OCI-LY7 (cell line): ENCODE results near the gene MED26. TPM values are rescaled to one million over a fixed set of nuclear protein-coding genes. Genes with fewer than 3 reads are reported as not detected.

Source experiments
- BruUV-seq: library from RNA; stranded (reverse); fragments of 400-500 nt; replicated peaks from 2 replicates; lab custom pipeline; 2021; lab: Mats Ljungman, UMichigan
- CTCF ChIA-PET: fragments of 300-600 bp; sonication (Branson Sonifier 250); formaldehyde crosslinking; loops from one replicate; lab custom pipeline; 2022; ENCODE audit warnings: antibody characterized with exemption; ENCODE audit not compliant: unreplicated experiment; lab: Charles Lee
- POLR2A ChIA-PET: fragments of 300-600 bp; sonication (Branson Sonifier 250); formaldehyde crosslinking; loops from one replicate; lab custom pipeline; 2022; ENCODE audit warnings: antibody characterized with exemption; lab: Charles Lee
- DNase-seq: peaks from one replicate; pipeline ENCODE4 v3.0.0-alpha.2; 2015; ENCODE audit warnings: low spot score
- H2AFZ ChIP-seq: fragments of 200-600 bp; sonication (generic), shearing (Covaris generic); 2 replicates; pipeline ENCODE4 v1.6.1; 2014; ENCODE audit warnings: mild to moderate bottlenecking, antibody characterized with exemption, low read length, moderate library complexity
- H3K27ac ChIP-seq: fragments of 200-600 bp; sonication (generic); 2 replicates; pipeline ENCODE4 v1.5.1; 2014; ENCODE audit warnings: mixed run types, low read depth, mild to moderate bottlenecking, moderate library complexity, low read length, inconsistent platforms; ENCODE audit not compliant: poor library complexity, severe bottlenecking
- H3K36me3 ChIP-seq: fragments of 200-600 bp; sonication (generic); 2 replicates; pipeline ENCODE4 v1.6.1; 2014; ENCODE audit warnings: mild to moderate bottlenecking, antibody characterized with exemption, low read length, moderate library complexity, mixed read lengths; ENCODE audit not compliant: insufficient read depth
- H3K4me1 ChIP-seq: fragments of 200-600 bp; sonication (generic); 2 replicates; pipeline ENCODE4 v1.5.1; 2014; ENCODE audit warnings: mild to moderate bottlenecking, low read length; ENCODE audit not compliant: insufficient read depth, poor library complexity, severe bottlenecking
- H3K4me2 ChIP-seq: fragments of 200-600 bp; sonication (generic); 2 replicates; pipeline ENCODE4 v1.6.1; 2014; ENCODE audit warnings: mild to moderate bottlenecking, low read length
- H3K4me3 ChIP-seq: fragments of 200-600 bp; sonication (generic); 2 replicates; pipeline ENCODE4 v1.5.1; 2014; ENCODE audit warnings: mild to moderate bottlenecking, low read depth, low read length; ENCODE audit not compliant: poor library complexity, severe bottlenecking
- H3K79me2 ChIP-seq: fragments of 200-600 bp; sonication (generic); 2 replicates; pipeline ENCODE4 v1.6.1; 2016; ENCODE audit warnings: low read depth, mild to moderate bottlenecking, low read length, moderate library complexity, mixed read lengths; ENCODE audit not compliant: insufficient read depth
- H3K9me2 ChIP-seq: fragments of 200-600 bp; sonication (generic); 2 replicates; pipeline ENCODE4 v1.6.1; 2016; ENCODE audit warnings: mild to moderate bottlenecking, low read length, mixed read lengths; ENCODE audit not compliant: insufficient read depth
- H3K9me3 ChIP-seq: fragments of 200-600 bp; sonication (generic); 2 replicates; pipeline ENCODE4 v1.6.1; 2014; ENCODE audit warnings: mild to moderate bottlenecking, mixed run types, low read length, mixed read lengths
- H4K20me1 ChIP-seq: fragments of 200-600 bp; sonication (generic); 2 replicates; pipeline ENCODE4 v1.6.1; 2014; ENCODE audit warnings: mild to moderate bottlenecking, antibody characterized with exemption, low read length, moderate library complexity, mixed read lengths; ENCODE audit not compliant: insufficient read depth
- CTCF ChIP-seq: fragments of 200-600 bp; sonication (generic); conservative IDR thresholded peaks from 2 replicates; pipeline ENCODE4 v1.5.1; 2014; ENCODE audit warnings: mild to moderate bottlenecking, antibody characterized with exemption, low read length, moderate library complexity, mixed read lengths
- EZH2phosphoT487 ChIP-seq: fragments of 200-600 bp; sonication (generic); IDR thresholded peaks from 2 replicates; pipeline ENCODE4 v1.6.1; 2018; ENCODE audit warnings: low read depth, borderline replicate concordance, mild to moderate bottlenecking, mixed run types, antibody characterized with exemption, low read length, moderate library complexity, mixed read lengths
- intact Hi-C: fragments of 100-400 bp; cut with micrococcal nuclease; formaldehyde crosslinking; loops from one replicate; pipeline ENCODE4 v1.10.0; 2022; ENCODE audit not compliant: unreplicated experiment
- total RNA-seq, 2 experiments: library from RNA; depleted of rRNA in 1 of 2; stranded (reverse); fragments of >200 nt in 1 of 2; shearing (Covaris generic) in 1 of 2; gene quantifications; 2 replicates each; pipeline ENCODE4 v1.2.3, GENCODE V29; 2014 to 2022

Gene MED26
- total RNA-seq, 2 experiments from 2014 or later, result 19.4 to 26.8 TPM

- no TSS peak for BruUV-seq
- no peak for TF ChIP-seq EZH2phosphoT487
- 0 out of 2 replicates have a peak, but pooled peaks have one; percentile 21 for TF ChIP-seq CTCF
- Histone ChIP-seq H3K79me2 (peaks cover 80% of the 10 kb centered on the region), H3K27ac (peak within 1 kb of the TSS; percentile 71), H3K4me1 (peaks cover 33% of the 10 kb centered on the region), H2AFZ (peak within 1 kb of the TSS; percentile 15; the same call in 1 of the 2 replicates), H3K4me2 (peak within 1 kb of the TSS; percentile 95), H3K36me3 (peaks cover 43% of the 10 kb centered on the region), H4K20me1 (peaks cover 12% of the 10 kb centered on the region; the same call in 1 of the 2 replicates), H3K4me3 (peak within 1 kb of the TSS; percentile 96), H3K9me3 (no peaks in the 10 kb centered on the region), H3K9me2 (no peaks in the 10 kb centered on the region)
- intact Hi-C loops, result loop anchor here (2.0 to 5.0 kb wide), 2 partner anchors 45 to 87 kb away; partner anchors contain the start of gene MED26
- CTCF ChIA-PET, result no interaction called here
- POLR2A ChIA-PET, result interaction anchor here (1.0 to 2.1 kb wide), 3 partner anchors 26 to 99 kb away, joined by 3 to 5 read pairs (median 4); no protein-coding TSS in a partner anchor
- peak; percentile 98 for DNase-seq
Measured at GRCh38 chr19:16542045-16542909, 85.7 kb downstream of the MED26 start, which contains the start of gene CHERP. TSS of gene CHERP (minus strand) at chr19:16542437. CDS start at chr19:16542378, 59 bp downstream.

GRCh38 chr19:16541526-16542044 lies 86.4 kb downstream of the MED26 start:
- H2AFZ ChIP-seq, result peak overlapping the region; percentile 15; the same call in 1 of the 2 replicates
- peak overlapping the region; percentile 87 for H3K4me2 ChIP-seq
- BruUV-seq, result TSS peak; percentile 90
- no peaks in the 10 kb centered on the region for H3K9me3 ChIP-seq
- H3K9me2 ChIP-seq, result no peaks in the 10 kb centered on the region
- H3K36me3 ChIP-seq, result peaks cover 50% of the 10 kb centered on the region
- peak; percentile 50 for DNase-seq
- H3K27ac ChIP-seq, result peak overlapping the region; percentile 71
- H3K79me2 ChIP-seq, result peaks cover 87% of the 10 kb centered on the region
- H3K4me3 ChIP-seq, result peak overlapping the region; percentile 96
- no peak for TF ChIP-seq CTCF
- no peak for TF ChIP-seq EZH2phosphoT487
- POLR2A ChIA-PET, result no interaction called here
- intact Hi-C loops, result loop anchor here (2.0 to 5.0 kb wide), 2 partner anchors 46 to 87 kb away; partner anchors contain the start of gene MED26
- peaks cover 12% of the 10 kb centered on the region; the same call in 1 of the 2 replicates for H4K20me1 ChIP-seq
- CTCF ChIA-PET, result no interaction called here
- peaks cover 33% of the 10 kb centered on the region for H3K4me1 ChIP-seq
